CD4-positive, CD25-positive, alpha-beta regulatory T cell (primary cell): ENCODE data around the gene PTPN7. TPM values are rescaled to one million over a fixed set of nuclear protein-coding genes. Genes with fewer than 3 reads are reported as not detected.

Experiments
- ATAC-seq, 2 donors: fragments of 150-1000 bp; cut with Tn5 transposase; one replicate each; pipeline ENCODE4 v1.10.0; 2021; ENCODE audit warnings: low read depth in 2 of 2, moderate number of reproducible peaks in 2 of 2, moderate library complexity in 1 of 2
- DNase-seq, 3 donors: peaks; one replicate each; pipeline versions ENCODE4 v3.0.0 to v3.0.0-alpha.2; 2012 to 2022; ENCODE audit warnings: mixed read lengths in 1 of 3
- H3K27ac ChIP-seq: one replicate; pipeline ENCODE4 v1.7.0; 2013; ENCODE audit warnings: mild to moderate bottlenecking, low read length; ENCODE audit not compliant: insufficient read depth, poor library complexity, severe bottlenecking
- H3K27me3 ChIP-seq: one replicate; pipeline ENCODE4 v1.7.0; 2013; ENCODE audit warnings: low read length; ENCODE audit not compliant: control insufficient read depth, insufficient read depth
- H3K36me3 ChIP-seq: one replicate; pipeline ENCODE4 v1.7.0; 2013; ENCODE audit warnings: mild to moderate bottlenecking, low read length, moderate library complexity; ENCODE audit not compliant: control insufficient read depth, insufficient read depth
- H3K4me1 ChIP-seq: 2 replicates; pipeline ENCODE4 v1.7.0; 2013; ENCODE audit warnings: mild to moderate bottlenecking, low read length; ENCODE audit not compliant: insufficient read depth, control insufficient read depth, poor library complexity, severe bottlenecking
- H3K4me3 ChIP-seq: one replicate; pipeline ENCODE4 v1.7.0; 2013; ENCODE audit warnings: low read depth, mild to moderate bottlenecking, low read length, moderate library complexity
- H3K9me3 ChIP-seq, 2 experiments: 1 replicate in 1 of 2; 2 replicates in 1 of 2; pipeline ENCODE4 v1.7.0; 2013; ENCODE audit warnings: low read length in 2 of 2, mild to moderate bottlenecking in 1 of 2, moderate library complexity in 1 of 2; ENCODE audit not compliant: control insufficient read depth in 2 of 2
- H3K27ac Mint-ChIP-seq, 3 donors: one replicate each; pipeline ENCODE4 v1.8.0; 2020 to 2022; ENCODE audit warnings: mild to moderate bottlenecking in 3 of 3, mixed read lengths in 3 of 3, moderate library complexity in 2 of 3
- H3K27me3 Mint-ChIP-seq: one replicate; pipeline ENCODE4 v1.8.0; 2022; ENCODE audit warnings: mild to moderate bottlenecking, mixed read lengths
- H3K36me3 Mint-ChIP-seq: one replicate; pipeline ENCODE4 v1.8.0; 2020; ENCODE audit warnings: mixed read lengths
- H3K4me1 Mint-ChIP-seq, 4 donors: one replicate each; pipeline ENCODE4 v1.8.0; 2020 to 2022; ENCODE audit warnings: mixed read lengths in 4 of 4, mild to moderate bottlenecking in 1 of 4
- H3K4me3 Mint-ChIP-seq, 4 donors: one replicate each; pipeline ENCODE4 v1.8.0; 2020 to 2022; ENCODE audit warnings: mild to moderate bottlenecking in 4 of 4, mixed read lengths in 4 of 4, moderate library complexity in 3 of 4
- H3K9me3 Mint-ChIP-seq, 7 donors: one replicate each; pipeline ENCODE4 v1.8.0; 2020 to 2022; ENCODE audit warnings: mixed read lengths in 7 of 7, mild to moderate bottlenecking in 3 of 7, moderate library complexity in 2 of 7
- polyA plus RNA-seq, 4 donors: library from polyadenylated mRNA; unstranded; fragments of 300-500 nt; fragmentation: Illumina TruSeq; gene quantifications; one replicate each; pipeline ENCODE4 v1.2.3, GENCODE V29; 2021
- total RNA-seq: library from RNA; stranded (reverse); gene quantifications from one replicate; pipeline ENCODE4 v1.2.3, GENCODE V29; 2022

PTPN7 gene
- total and polyA plus RNA-seq, 5 donors from 2014 or later = 57.5 to 124 (median 78.0) TPM

DNA sequence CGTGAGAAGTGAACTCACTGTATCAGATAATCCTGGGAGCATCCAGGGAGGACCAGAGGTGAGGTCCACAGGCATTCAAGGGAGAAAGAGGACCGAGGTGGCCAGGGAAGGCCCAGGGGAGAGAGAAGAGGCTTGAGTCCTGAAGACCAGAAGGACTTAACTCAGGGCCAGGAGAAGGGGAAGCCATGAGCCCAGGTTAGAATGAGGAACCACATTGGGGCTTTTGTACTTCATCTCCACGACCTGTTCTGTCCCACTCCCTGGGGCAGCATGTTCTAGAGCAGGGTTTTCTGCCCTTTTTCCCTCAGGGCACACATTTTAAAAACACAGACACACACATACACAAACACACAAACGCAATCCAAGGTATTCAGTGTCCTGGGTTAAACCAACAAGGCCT, 41.6 kb upstream of the PTPN7 start:
- Mint-ChIP-seq H3K4me1 (peaks cover 0 to 20% (median 2%) of the 10 kb centered on the region in 4 donors), H3K27me3 (peaks cover 9% of the 10 kb centered on the region), H3K36me3 (no peaks in the 10 kb centered on the region), H3K4me3 (no peak overlapping the region), H3K27ac (no peak overlapping the region), H3K9me3 (no peaks in the 10 kb centered on the region)
- DNase-seq (no peak), ATAC-seq (no peak)
- no peaks in the 10 kb centered on the region for H3K27me3 ChIP-seq
- no peaks in the 10 kb centered on the region for H3K36me3 ChIP-seq
- H3K27ac ChIP-seq = no peak overlapping the region
- H3K4me3 ChIP-seq = no peak overlapping the region
- H3K9me3 ChIP-seq = no peaks in the 10 kb centered on the region
- H3K4me1 ChIP-seq = no peaks in the 10 kb centered on the region

DNA sequence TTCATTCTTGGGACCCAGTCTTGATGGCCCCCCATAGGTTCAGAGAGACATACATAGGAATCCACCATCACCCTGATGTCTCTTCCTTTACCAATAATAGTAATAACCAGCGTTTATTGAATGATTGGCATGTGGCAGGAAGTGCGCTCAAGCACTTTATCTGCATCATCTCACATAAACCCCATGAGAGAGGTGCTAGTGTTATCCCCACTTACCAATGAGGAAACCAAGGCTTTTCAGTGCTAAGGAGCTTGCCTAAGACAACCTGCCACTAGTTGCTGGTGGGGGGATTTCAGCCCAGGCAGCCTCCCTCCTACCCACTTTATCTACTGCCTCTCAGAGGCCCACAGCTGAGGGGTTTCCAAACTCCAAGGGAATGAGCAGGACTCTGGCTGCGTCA, 40.9 kb upstream of the PTPN7 start:
- Mint-ChIP-seq H3K4me1 (peaks cover 0 to 20% (median 2%) of the 10 kb centered on the region in 4 donors), H3K36me3 (no peaks in the 10 kb centered on the region), H3K4me3 (no peak overlapping the region), H3K9me3 (no peaks in the 10 kb centered on the region), H3K27me3 (peaks cover 15% of the 10 kb centered on the region), H3K27ac (no peak overlapping the region)
- no peak overlapping the region for H3K27ac ChIP-seq
- no peak overlapping the region for H3K4me3 ChIP-seq
- no peak for ATAC-seq
- no peaks in the 10 kb centered on the region for H3K9me3 ChIP-seq
- no peaks in the 10 kb centered on the region for H3K36me3 ChIP-seq
- no peaks in the 10 kb centered on the region for H3K4me1 ChIP-seq
- no peak for DNase-seq
- H3K27me3 ChIP-seq = no peaks in the 10 kb centered on the region

DNA sequence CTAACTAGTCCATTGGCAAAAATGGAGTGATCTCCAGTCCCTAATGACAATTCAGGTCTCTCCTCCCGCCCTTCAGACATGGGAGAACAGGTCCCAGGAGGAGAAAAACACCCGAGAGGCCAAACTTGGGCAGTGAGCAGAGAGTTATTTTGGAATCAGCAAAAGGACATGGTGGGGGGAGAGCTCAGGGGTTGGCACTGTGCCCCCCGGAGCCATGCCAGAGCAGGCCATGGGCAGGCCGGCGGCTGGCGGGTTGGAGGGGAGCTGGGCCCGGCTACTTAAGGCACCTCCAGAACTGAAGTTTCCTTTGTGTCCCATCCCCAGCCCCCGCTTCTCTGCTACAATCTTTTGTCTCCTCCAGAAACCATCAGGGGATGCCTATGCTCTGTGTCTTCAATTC, 40.3 kb upstream of the PTPN7 start:
- Mint-ChIP-seq H3K4me3 (no peak overlapping the region), H3K4me1 (peaks cover 0 to 20% (median 2%) of the 10 kb centered on the region in 4 donors), H3K27ac (no peak overlapping the region), H3K36me3 (no peaks in the 10 kb centered on the region), H3K27me3 (peaks cover 21% of the 10 kb centered on the region), H3K9me3 (no peaks in the 10 kb centered on the region)
- no peak overlapping the region for H3K4me3 ChIP-seq
- H3K36me3 ChIP-seq = no peaks in the 10 kb centered on the region
- H3K9me3 ChIP-seq = no peaks in the 10 kb centered on the region
- no peaks in the 10 kb centered on the region for H3K27me3 ChIP-seq
- no peaks in the 10 kb centered on the region for H3K4me1 ChIP-seq
- DNase-seq = no peak
- ATAC-seq = no peak
- H3K27ac ChIP-seq = no peak overlapping the region

DNA sequence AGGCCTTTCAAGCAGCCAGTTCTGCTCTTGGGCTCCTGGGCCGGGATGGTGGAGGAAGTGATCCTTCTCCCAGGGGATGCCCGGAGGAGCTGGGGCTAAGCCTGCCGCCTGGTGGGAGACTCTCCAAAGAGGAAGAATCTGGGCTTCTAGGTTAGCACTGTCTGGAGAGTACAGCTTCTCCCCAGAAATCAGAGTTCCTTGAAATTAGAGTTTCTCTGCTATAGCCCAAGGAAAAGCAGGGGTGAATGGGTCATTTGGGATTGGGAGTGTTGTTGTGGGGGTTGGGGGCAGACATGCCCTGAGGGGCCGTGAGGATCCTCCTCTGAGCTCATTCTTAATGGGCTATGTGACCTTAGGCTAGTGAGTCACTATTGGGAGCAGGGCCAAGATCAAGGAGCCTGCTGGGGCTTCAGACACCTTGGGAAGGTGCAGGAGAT, 39.7 kb upstream of the PTPN7 start:
- ATAC-seq = no peak
- Mint-ChIP-seq H3K27ac (no peak overlapping the region), H3K4me3 (no peak overlapping the region), H3K9me3 (no peaks in the 10 kb centered on the region), H3K27me3 (peaks cover 26% of the 10 kb centered on the region), H3K4me1 (peaks cover 0 to 20% (median 2%) of the 10 kb centered on the region in 4 donors), H3K36me3 (no peaks in the 10 kb centered on the region)
- H3K4me3 ChIP-seq = no peak overlapping the region
- no peaks in the 10 kb centered on the region for H3K27me3 ChIP-seq
- H3K27ac ChIP-seq = no peak overlapping the region
- DNase-seq = no peak
- H3K36me3 ChIP-seq = no peaks in the 10 kb centered on the region
- no peaks in the 10 kb centered on the region for H3K9me3 ChIP-seq
- H3K4me1 ChIP-seq = no peaks in the 10 kb centered on the region

DNA sequence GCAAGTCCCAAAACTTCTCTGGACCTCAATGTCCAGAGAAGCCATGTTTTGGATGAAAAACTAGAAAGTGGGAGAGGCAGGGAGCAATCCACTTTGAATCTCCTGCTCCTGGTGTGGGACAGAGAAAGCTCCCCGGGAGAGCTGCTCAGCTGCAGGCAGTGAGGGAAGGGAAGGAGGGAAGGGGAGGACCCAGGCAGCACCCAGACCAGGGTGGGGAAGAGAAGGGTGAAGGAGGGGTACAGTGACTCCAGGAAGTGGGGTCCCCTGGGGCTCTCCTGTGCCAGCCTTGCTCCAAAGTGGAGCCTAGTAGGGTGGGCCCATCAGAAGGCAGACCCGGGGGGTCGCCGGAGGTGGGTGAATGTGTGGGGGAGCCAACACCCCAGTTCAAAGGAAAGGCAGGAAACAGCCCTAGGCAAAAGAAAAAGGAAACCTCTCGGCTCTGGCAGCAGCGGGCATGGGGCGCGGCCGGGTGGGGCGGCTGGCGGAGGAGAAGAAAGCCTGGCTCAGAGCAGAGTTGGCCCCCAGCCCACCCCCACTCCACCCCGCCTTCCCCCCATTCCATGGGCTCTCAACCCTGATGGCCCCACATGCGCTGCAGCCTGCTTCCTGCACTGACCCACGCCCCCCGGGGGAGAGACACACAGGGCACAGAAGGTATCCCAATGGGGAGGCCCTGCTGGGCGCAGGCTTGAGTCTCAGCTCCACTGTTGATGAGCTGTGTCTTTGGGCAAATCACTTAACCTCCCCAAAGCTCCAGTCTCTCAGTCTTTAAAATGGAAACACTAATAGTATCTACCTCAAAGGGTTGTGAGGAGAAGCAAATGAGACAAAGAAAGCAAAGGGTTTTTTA, 38.9 kb upstream of the PTPN7 start:
- Histone ChIP-seq H3K36me3 (no peaks in the 10 kb centered on the region), H3K4me3 (no peak overlapping the region), H3K9me3 (no peaks in the 10 kb centered on the region), H3K4me1 (no peaks in the 10 kb centered on the region), H3K27me3 (no peaks in the 10 kb centered on the region), H3K27ac (no peak overlapping the region)
- H3K27me3 Mint-ChIP-seq = peaks cover 35% of the 10 kb centered on the region
- no peak for DNase-seq
- no peak overlapping the region for H3K4me3 Mint-ChIP-seq
- peaks cover 0 to 20% (median 2%) of the 10 kb centered on the region in 4 donors for H3K4me1 Mint-ChIP-seq
- H3K9me3 Mint-ChIP-seq = peaks cover 0 to 1% (median 0%) of the 10 kb centered on the region in 7 donors
- H3K36me3 Mint-ChIP-seq = no peaks in the 10 kb centered on the region
- H3K27ac Mint-ChIP-seq = no peak overlapping the region
- ATAC-seq = no peak

DNA sequence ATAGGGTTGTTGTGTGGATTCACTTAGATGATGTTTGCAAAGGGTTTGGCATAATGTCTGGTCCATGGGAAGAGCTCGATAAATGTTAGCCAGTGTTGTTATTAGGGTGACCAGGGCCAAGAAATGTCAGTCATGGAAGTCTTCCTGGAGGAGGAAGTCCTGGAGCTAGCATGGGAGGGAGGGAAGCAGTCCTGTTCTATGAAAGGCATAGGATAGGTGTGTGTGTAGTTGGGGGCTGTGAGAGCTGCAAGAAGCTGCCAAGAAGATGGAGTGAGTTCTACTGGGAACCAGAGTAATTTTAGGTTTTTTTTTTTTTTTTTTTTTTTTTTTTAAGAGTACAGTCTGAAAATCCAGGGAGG, 37.9 kb upstream of the PTPN7 start:
- ATAC-seq = no peak
- no peaks in the 10 kb centered on the region for H3K9me3 ChIP-seq
- no peak overlapping the region for H3K27ac ChIP-seq
- peak overlapping the region in 1 of 3 donors; percentile 79 for H3K27ac Mint-ChIP-seq
- H3K4me1 Mint-ChIP-seq = peaks cover 0 to 22% (median 2%) of the 10 kb centered on the region in 4 donors
- no peaks in the 10 kb centered on the region for H3K4me1 ChIP-seq
- peaks cover 0 to 2% (median 0%) of the 10 kb centered on the region in 7 donors for H3K9me3 Mint-ChIP-seq
- H3K4me3 Mint-ChIP-seq = no peak overlapping the region
- H3K27me3 ChIP-seq = peaks cover under 1% of the 10 kb centered on the region
- H3K4me3 ChIP-seq = no peak overlapping the region
- H3K36me3 Mint-ChIP-seq = no peaks in the 10 kb centered on the region
- no peaks in the 10 kb centered on the region for H3K36me3 ChIP-seq
- no peak for DNase-seq
- H3K27me3 Mint-ChIP-seq = peaks cover 40% of the 10 kb centered on the region

DNA sequence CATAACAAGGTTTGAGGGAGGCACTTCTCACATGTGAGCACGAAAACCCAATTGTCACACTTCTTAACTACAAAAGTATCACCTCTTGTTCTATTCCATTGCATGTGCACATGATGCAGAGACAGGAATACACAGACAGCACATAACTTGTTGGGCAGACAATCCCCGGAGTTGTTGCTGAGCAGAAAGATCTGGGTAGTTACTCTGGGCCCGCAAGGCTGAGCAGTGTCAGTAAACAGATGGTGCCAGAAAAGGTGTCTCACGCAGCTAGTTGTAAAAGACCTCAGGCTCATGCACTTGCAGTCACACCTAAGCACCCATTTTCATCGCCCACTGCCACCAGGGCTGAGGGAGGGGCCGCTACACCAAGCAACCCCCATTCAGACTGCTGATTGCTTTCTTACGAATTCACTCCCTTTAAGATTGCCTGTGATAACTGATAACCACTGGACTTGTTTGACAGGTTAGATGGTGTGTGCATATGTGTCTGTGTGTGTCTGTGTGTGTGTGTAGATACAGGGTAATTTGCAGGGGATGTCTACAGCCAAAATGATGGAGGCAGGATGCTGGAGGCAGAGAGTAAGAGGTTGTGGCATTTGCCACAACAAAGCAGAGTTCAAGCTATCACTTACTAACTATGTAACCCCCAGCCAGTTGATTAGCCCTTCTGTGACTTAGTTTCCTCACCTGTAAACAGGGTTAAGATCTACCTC, 37.4 kb upstream of the PTPN7 start:
- peaks cover 0 to 22% (median 2%) of the 10 kb centered on the region in 4 donors for H3K4me1 Mint-ChIP-seq
- H3K4me3 Mint-ChIP-seq = no peak overlapping the region

More for the DNA sequence above, 37.4 kb upstream of the PTPN7 start:
- Histone ChIP-seq H3K27me3 (peaks cover 4% of the 10 kb centered on the region), H3K9me3 (no peaks in the 10 kb centered on the region), H3K36me3 (no peaks in the 10 kb centered on the region), H3K4me3 (no peak overlapping the region), H3K4me1 (peaks cover 4% of the 10 kb centered on the region), H3K27ac (no peak overlapping the region)
- ATAC-seq (no peak), DNase-seq (no peak)
- Mint-ChIP-seq H3K36me3 (no peaks in the 10 kb centered on the region), H3K27me3 (peaks cover 41% of the 10 kb centered on the region), H3K9me3 (peaks cover 0 to 2% (median 0%) of the 10 kb centered on the region in 7 donors), H3K27ac (peak overlapping the region in 1 of 3 donors; percentile 79)
